Gastroesophageal sphincter (tissue), 4 donors: ENCODE results near the gene CDH22. TPM values are rescaled to one million over a fixed set of nuclear protein-coding genes. Genes with fewer than 3 reads are reported as not detected.

Experiments used
- ATAC-seq: fragments of 150-250 bp; one replicate; pipeline ENCODE4 v1.9.1; 2016; ENCODE audit warnings: mild to moderate bottlenecking, moderate library complexity
- H3K27ac ChIP-seq, 4 donors: fragments of 200-600 bp; sonication (generic) in 3 of 4; 1 replicate in 3 of 4; 2 replicates in 1 of 4; pipeline ENCODE4 v1.5.1; 2016 to 2019
- H3K27me3 ChIP-seq: fragments of 200-600 bp; sonication (generic); one replicate; pipeline ENCODE4 v1.5.1; 2019
- H3K36me3 ChIP-seq, 2 donors: fragments of 200-600 bp; sonication (generic); one replicate each; pipeline ENCODE4 v1.5.1; 2019; ENCODE audit warnings: control low read depth in 1 of 2
- H3K4me1 ChIP-seq, 3 donors: fragments of 200-600 bp; sonication (generic); 1 replicate in 2 of 3; 2 replicates in 1 of 3; pipeline ENCODE4 v1.5.1; 2016 to 2019; ENCODE audit warnings: control low read depth in 2 of 3
- H3K4me3 ChIP-seq, 2 donors: fragments of 200-600 bp; sonication (generic); one replicate each; pipeline ENCODE4 v1.5.1; 2019; ENCODE audit warnings: mild to moderate bottlenecking in 1 of 2, moderate library complexity in 1 of 2
- H3K9me3 ChIP-seq, 3 donors: fragments of 200-600 bp; sonication (generic); one replicate each; pipeline ENCODE4 v1.5.1; 2017 to 2019; ENCODE audit warnings: control low read depth in 2 of 3
- CTCF ChIP-seq, 4 experiments: fragments of 200-600 bp in 2 of 4; fragments of 450-650 bp in 2 of 4; sonication (generic) in 1 of 4; IDR thresholded peaks; one replicate each; pipeline ENCODE4 v1.5.1; 2017 to 2019; ENCODE audit warnings: antibody characterized with exemption in 4 of 4, mild to moderate bottlenecking in 2 of 4, moderate library complexity in 2 of 4
- EP300 ChIP-seq: sonication (generic); formaldehyde crosslinking; IDR thresholded peaks from one replicate; pipeline ENCODE4 v1.6.1; 2017; ENCODE audit warnings: antibody characterized with exemption, mild to moderate bottlenecking
- POLR2A ChIP-seq, 2 donors: fragments of 450-650 bp; IDR thresholded peaks; one replicate each; pipeline ENCODE4 v1.6.1; 2017; ENCODE audit warnings: antibody characterized with exemption in 2 of 2, mild to moderate bottlenecking in 2 of 2, moderate library complexity in 1 of 2
- POLR2AphosphoS5 ChIP-seq: sonication (generic); formaldehyde crosslinking; IDR thresholded peaks from one replicate; pipeline ENCODE4 v1.6.1; 2017; ENCODE audit warnings: antibody characterized with exemption
- WGBS, 2 donors: methylation state at CpG; one replicate each; pipeline ENCODE4 v1.1.5; 2018; ENCODE audit warnings: low coverage in 1 of 2; 5-methylcytosine and 5-hydroxymethylcytosine counted together
- total RNA-seq, 4 donors: library from RNA; depleted of rRNA; stranded (reverse); fragments of >200 nt; gene quantifications; one replicate each; pipeline ENCODE4 v1.1.0, GENCODE V29; 2016

CDH22 gene
- total RNA-seq, 4 donors from 2014 or later, result 0.15 TPM; not detected in 3

- no peaks in the 10 kb centered on the region for H3K9me3 ChIP-seq
- no peaks in the 10 kb centered on the region for H3K4me1 ChIP-seq
- peaks cover 87% of the 10 kb centered on the region for H3K27me3 ChIP-seq
- H3K27ac ChIP-seq, result no peak overlapping the region
- no peak for TF ChIP-seq CTCF (IDR thresholded peaks at IDR 0.05)
- no peak for TF ChIP-seq POLR2AphosphoS5
- no peak for TF ChIP-seq POLR2A (IDR thresholded peaks at IDR 0.05)
- TF ChIP-seq EP300, result no peak
- ATAC-seq, result no peak
- no peaks in the 10 kb centered on the region for H3K36me3 ChIP-seq
- H3K4me3 ChIP-seq, result no peak overlapping the region
These were observed 141.2 kb downstream of the CDH22 start for GRCh38 chr20:46167080-46167479.

GRCh38 chr20:46164254-46164653 is 144.0 kb downstream of the CDH22 start:
- Histone ChIP-seq H3K9me3 (no peaks in the 10 kb centered on the region), H3K36me3 (no peaks in the 10 kb centered on the region), H3K27me3 (peaks cover 87% of the 10 kb centered on the region), H3K4me1 (no peaks in the 10 kb centered on the region), H3K4me3 (no peak overlapping the region), H3K27ac (no peak overlapping the region)
- WGBS, 2 donors, result 48 to 56% methylated on average over 5 to 7 of the region's 7 CpGs
- no peak for ATAC-seq
- TF ChIP-seq EP300, result no peak
- TF ChIP-seq POLR2A (IDR thresholded peaks at IDR 0.05), result no peak
- no peak for TF ChIP-seq CTCF (IDR thresholded peaks at IDR 0.05)
- TF ChIP-seq POLR2AphosphoS5, result no peak

GRCh38 chr20:46161921-46162320 is 146.4 kb downstream of the CDH22 start:
- Histone ChIP-seq H3K4me1 (no peaks in the 10 kb centered on the region), H3K9me3 (no peaks in the 10 kb centered on the region), H3K36me3 (no peaks in the 10 kb centered on the region), H3K27ac (no peak overlapping the region), H3K4me3 (no peak overlapping the region), H3K27me3 (peaks cover 91% of the 10 kb centered on the region)
- WGBS, 2 donors, result 100% methylated on average over 1 of the region's 1 CpG; no CpG with 5 or more reads in 1 of the 2 donors
- no peak for ATAC-seq
- TF ChIP-seq POLR2A (IDR thresholded peaks at IDR 0.05) (no peak), CTCF (IDR thresholded peaks at IDR 0.05) (no peak), EP300 (no peak), POLR2AphosphoS5 (no peak)

- Histone ChIP-seq H3K9me3 (no peaks in the 10 kb centered on the region), H3K4me3 (no peak overlapping the region), H3K4me1 (no peaks in the 10 kb centered on the region), H3K27ac (no peak overlapping the region), H3K27me3 (peaks cover 87% of the 10 kb centered on the region), H3K36me3 (no peaks in the 10 kb centered on the region)
- no CpG with 5 or more reads among the region's 5 CpGs for WGBS, 2 donors
- no peak for ATAC-seq
- no peak for TF ChIP-seq POLR2AphosphoS5
- no peak for TF ChIP-seq POLR2A (IDR thresholded peaks at IDR 0.05)
- no peak for TF ChIP-seq EP300
- no peak for TF ChIP-seq CTCF (IDR thresholded peaks at IDR 0.05)
These were observed 147.6 kb downstream of the CDH22 start for GRCh38 chr20:46160661-46161060.

- TF ChIP-seq POLR2AphosphoS5, result no peak
- TF ChIP-seq POLR2A (IDR thresholded peaks at IDR 0.05), result no peak
- no peak for ATAC-seq
- no peaks in the 10 kb centered on the region for H3K4me1 ChIP-seq
- no peak overlapping the region for H3K27ac ChIP-seq
- no peaks in the 10 kb centered on the region for H3K9me3 ChIP-seq
- WGBS, 2 donors, result 62 to 64% methylated on average over 4 to 6 of the region's 7 CpGs
- no peak overlapping the region for H3K4me3 ChIP-seq
- H3K27me3 ChIP-seq, result peaks cover 81% of the 10 kb centered on the region
- no peaks in the 10 kb centered on the region for H3K36me3 ChIP-seq
These were observed 149.0 kb downstream of the CDH22 start for GRCh38 chr20:46159101-46159897.
